Measurements from ENCODE around the gene UTRN. TPM values are rescaled to one million over a fixed set of nuclear protein-coding genes. Genes with fewer than 3 reads are reported as not detected.

The UTRN gene
- polyA plus RNA-seq, 1 donor from 2014 or later: 76.7 TPM

GRCh38 chr6:144331491-144331969 is 46.4 kb downstream of the UTRN start:
- H3K4me1 Mint-ChIP-seq: peaks cover 36 to 46% (median 36%) of the 10 kb centered on the region in 3 donors
- no peaks in the 10 kb centered on the region for H3K36me3 Mint-ChIP-seq
- H3K4me3 Mint-ChIP-seq: no peak overlapping the region
- no peaks in the 10 kb centered on the region for H3K27me3 Mint-ChIP-seq
- H3K27ac Mint-ChIP-seq: peak overlapping the region in 1 of 3 donors; percentile 17
- no peaks in the 10 kb centered on the region for H3K9me3 Mint-ChIP-seq

GRCh38 chr6:144332177-144332576 is 47.0 kb downstream of the UTRN start:
- Mint-ChIP-seq H3K4me1 (peaks cover 38 to 51% (median 42%) of the 10 kb centered on the region in 3 donors), H3K4me3 (peak overlapping the region in 1 of 4 donors; percentile 39), H3K36me3 (no peaks in the 10 kb centered on the region), H3K27me3 (no peaks in the 10 kb centered on the region), H3K9me3 (no peaks in the 10 kb centered on the region), H3K27ac (peak overlapping the region in 1 of 3 donors; percentile 68)

- H3K4me1 Mint-ChIP-seq: peaks cover 52 to 65% (median 53%) of the 10 kb centered on the region in 3 donors
- H3K27ac Mint-ChIP-seq: peak overlapping the region; percentile 74 to 95 (median 93)
- H3K36me3 Mint-ChIP-seq: no peaks in the 10 kb centered on the region
- no peaks in the 10 kb centered on the region for H3K9me3 Mint-ChIP-seq
- H3K4me3 Mint-ChIP-seq: peak overlapping the region; percentile 72 to 90 (median 82)
- no peaks in the 10 kb centered on the region for H3K27me3 Mint-ChIP-seq
Observed at GRCh38 chr6:144334150-144334708, 49.1 kb downstream of the UTRN start.

Other genes starting within 250 kb of the UTRN start
- 378 TPM for gene SF3B5, start 189.8 kb upstream of the UTRN start, polyA plus RNA-seq
- gene STX11, start 134.8 kb upstream of the UTRN start, polyA plus RNA-seq: 11.5 TPM

Measured in IgD-negative memory B cell (primary cell).